Cerebellar nuclear complex (tissue), 1 donor: Measurements from ENCODE around the gene KSR1.
"Not testable (repeated sequence)": the region's sequence is repeated elsewhere in the genome, so short reads cannot be mapped to it uniquely, and the experiment has no call there.

Experiments used
- DNase-seq, 2 experiments: peaks; one replicate each; lab custom pipeline; 2025; lab: John Stamatoyannopoulos, UW

KSR1 gene

DNA sequence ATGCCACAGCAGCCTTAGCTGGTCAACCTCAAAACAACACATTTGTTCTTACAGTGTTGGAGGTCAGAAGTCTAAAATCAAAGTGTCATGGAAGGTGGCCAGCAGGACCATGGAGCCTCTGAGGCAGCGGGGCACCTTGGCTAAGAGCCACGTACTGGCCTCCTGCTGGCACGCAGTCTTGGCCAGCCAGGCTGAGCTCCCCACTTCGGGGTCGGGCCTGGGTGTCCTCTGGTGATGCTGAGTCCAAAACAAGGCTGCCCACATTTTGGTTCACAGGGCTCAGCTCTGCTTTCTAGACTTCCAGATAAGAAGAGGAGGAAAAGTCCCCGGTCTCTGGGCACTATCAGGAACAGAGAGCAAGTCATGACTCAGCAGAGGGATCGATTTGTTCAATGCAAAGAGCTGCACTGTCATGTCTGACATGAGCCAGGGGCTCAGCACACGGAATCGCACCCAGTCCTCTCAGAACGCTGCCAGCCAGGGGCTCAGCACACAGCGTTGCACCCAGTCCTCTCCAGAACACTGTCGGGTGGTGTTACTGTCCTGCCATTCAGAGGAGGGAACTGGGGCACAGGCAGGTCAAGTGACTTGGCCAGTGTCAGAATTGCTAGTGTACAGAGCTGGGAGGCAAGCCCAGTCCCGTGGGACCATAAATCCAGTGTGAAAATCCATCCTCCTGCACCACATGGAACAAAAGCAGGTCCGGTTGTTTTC is 177.2 kb downstream of the KSR1 start:
- no peak for DNase-seq

DNA sequence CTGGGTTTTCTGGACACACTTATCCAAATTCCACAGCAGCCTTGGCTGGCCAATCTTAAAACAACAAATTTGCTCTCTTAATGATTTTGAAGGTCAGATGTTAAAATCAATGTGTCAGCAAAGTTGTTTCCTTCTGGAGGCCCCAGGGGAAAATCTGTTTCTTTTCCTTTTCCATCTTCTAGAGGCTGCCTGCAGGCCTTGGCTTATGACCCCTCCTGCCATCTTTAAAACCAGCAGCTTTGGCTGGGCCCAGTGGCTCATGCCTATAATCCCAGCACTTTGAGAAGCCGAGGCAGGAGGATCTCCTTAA is 177.7 kb downstream of the KSR1 start:
- DNase-seq, result no peak

DNA sequence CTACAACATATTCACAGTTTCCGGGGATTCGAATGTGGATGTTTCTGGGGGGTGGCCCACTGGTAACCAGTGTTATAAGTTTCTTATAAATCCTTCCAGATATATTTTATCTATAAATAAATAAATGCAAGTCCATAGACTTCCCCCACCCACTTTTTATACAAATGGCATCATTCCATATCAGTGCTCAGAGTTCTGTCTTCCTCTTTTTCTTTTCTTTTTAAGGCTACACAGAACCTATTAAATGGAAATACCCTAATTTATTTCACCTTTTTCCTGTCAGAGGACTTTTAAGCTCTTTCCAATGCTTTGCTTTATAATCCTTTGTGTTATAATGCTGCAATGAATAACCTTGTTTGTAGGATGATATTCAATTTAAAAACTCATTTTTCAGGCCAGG is 178.5 kb downstream of the KSR1 start:
- DNase-seq, result no peak

- no peak for DNase-seq
Measured at GRCh38 chr17:27635275-27635823, 179.1 kb downstream of the KSR1 start.

GRCh38 chr17:27636005-27636520 is 179.8 kb downstream of the KSR1 start:
- DNase-seq, result not testable (repeated sequence)

- DNase-seq, result not testable (repeated sequence)
Measured at GRCh38 chr17:27637818-27638217, 181.6 kb downstream of the KSR1 start.

DNA sequence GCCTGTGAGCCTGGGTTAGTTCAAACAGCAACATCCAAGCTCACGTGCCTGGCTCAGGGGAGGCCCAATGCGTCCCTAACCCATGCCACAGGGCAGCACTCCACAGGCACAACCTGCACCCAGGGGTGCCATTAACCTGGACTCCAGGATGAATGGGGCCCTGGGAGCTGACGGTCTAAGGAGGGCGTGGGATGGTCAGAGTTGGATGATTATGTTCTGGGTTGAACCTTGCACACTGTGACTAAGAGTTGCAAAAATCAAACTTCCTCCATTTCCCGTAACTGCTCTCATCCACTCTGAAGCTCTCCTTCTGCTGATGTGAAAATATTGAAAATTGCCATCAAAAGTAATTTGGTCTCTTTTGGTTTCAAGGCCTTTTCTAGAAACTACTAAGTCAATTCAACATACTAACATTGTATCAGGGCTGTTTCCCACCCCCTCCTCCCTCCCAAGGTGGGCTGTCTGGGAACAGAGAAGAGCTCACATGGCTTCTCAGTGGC is 182.2 kb downstream of the KSR1 start:
- DNase-seq, result not testable (repeated sequence)

DNA sequence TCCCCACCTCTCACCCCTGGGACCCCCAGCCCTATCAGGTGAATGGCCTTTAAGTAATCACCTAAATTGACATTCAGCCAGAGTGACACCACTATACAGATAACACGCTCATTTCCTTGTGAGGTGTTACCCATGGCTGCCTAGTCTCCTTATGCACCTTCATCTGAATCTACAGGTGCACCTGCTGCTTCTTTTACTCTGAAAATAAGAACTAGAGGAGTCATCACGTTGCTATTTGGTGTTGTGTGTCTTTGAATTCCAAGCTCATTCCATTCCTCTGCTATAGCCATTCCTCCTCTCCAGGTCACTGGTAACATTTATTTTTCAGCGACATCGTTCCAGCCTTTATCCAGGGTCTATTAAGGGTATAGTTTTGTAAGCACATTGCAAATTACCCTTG is 184.5 kb downstream of the KSR1 start:
- no peak for DNase-seq

- DNase-seq, result no peak
Measured at GRCh38 chr17:27644586-27644985, 188.3 kb downstream of the KSR1 start.

- DNase-seq, result not testable (repeated sequence)
Measured at GRCh38 chr17:27645621-27646020, 189.4 kb downstream of the KSR1 start.

DNA sequence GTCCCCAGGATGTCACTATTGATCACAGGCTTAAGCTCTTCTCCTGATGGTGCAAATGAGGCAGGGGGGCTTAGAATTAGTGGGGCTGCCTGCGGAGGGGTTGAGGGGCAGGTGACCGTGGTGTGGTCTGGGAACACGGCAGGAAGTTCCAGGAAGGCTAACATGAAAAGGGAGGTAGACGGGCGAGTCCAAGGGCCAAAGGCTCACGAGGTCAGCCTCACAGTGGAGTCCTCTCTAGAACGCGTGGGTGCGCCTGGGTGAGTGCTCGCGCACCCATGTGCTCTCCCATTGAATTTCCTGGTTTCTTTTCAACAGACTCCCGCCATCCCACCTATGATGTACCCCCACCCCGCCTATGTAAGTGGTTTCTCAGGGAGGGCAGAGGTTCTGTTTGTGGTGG is 190.0 kb downstream of the KSR1 start:
- no peak for DNase-seq

DNA sequence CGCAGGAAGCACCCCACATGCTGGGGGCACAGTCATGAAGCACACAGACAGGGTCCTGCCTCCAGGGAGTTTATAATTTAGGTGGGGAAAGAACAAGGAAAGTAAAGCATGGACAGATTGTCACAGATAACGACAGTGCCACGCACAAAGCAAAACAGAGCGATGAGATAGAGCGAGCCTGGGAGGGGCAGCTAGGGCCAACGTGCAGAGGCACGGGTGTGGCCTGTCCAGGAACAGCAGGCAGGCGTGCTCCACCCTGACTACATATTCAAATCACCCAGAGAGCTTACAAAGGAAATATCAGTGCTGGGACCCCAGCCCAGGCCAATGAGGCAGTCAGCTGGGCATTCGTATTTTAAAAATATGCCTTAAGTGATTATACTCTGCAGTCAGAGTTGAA is 191.5 kb downstream of the KSR1 start:
- DNase-seq, result no peak

GRCh38 chr17:27649111-27649571 is 192.9 kb downstream of the KSR1 start:
- DNase-seq, result not testable (repeated sequence)

DNA sequence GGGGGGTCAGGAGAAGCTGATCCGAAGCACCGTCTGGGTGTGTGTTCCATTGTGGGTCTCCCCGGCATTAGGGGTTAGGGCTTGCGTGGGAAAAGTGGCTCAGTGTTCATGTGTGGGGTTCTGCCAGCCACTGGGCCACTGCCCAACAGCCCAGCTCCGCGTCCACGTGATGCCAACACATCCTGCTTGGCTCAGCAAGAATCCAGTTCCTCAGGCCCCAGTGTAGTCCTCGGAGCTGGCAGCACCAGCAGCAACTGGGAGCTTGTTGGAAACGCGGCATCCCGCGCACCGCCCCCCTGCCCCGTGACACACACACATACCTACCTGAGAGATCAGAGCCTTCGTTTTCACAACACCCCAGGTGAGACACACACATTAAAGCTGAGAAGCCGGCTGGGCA is 193.7 kb downstream of the KSR1 start:
- DNase-seq, result no peak

GRCh38 chr17:27650836-27651235 is 194.6 kb downstream of the KSR1 start:
- DNase-seq, result no peak

DNA sequence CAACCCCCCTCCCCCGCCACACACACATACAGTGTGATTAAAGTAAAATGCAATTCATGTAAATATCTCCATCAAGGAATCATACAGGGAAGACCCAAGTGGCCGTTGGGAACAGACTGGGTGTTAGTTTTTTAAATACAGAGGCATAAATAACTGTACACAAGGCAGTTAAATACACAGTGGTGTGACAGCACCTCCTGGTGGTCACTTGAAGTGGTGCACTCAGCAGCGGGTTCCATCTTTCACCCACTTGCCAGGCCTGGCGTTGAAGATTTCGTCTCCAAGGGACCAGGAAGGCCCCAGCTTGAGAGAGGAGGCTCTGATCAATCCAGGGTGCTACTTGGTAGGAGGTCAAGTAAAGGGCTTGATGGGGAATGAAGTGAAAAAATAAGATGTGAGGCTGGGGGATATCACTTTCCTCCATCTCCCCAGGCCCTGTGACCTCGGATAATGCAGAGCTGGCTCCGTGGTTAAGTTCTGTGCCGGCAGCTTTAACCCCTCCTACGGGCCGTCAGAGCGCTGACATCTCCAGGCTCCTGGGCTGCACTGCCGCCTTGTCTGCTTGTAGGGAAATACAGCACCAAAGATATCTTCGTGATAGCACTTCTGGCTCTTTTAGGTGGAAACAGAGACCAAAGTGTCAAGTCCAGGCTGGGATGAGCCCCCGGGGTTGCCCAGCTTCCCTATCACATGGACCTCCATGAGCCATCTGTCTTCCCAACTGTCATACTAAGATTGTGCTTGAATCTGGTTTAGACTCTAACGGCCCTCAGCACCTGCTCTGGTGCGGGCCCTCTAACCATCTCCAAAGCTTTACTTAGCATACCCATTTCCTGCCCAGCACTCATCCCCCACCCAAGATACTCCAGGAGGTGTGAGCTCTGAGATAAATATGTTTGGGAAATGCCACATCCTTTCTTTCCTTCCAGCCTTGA is 195.4 kb downstream of the KSR1 start:
- no peak for DNase-seq

- not testable (repeated sequence) for DNase-seq
Measured at GRCh38 chr17:27653449-27653971, 197.3 kb downstream of the KSR1 start.

DNA sequence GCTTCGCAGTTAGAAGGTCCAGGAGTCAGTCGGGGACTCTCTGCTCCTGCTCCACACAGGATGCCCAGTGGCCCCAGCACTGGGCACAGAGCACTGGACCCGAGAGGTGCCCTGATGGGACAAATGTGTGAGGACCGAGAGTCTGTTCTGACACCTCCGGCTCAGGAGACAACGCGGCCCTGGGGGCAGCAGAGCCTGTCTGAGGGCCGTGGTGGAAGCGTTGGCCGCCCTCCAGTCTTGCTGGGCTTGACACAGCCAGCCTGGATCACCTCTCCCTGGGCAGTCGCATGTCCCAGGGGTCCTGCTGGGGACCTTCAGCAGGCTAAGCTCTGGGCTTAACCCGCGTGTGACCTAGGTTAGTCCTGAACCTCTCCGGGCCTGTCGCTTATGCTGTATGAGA is 197.9 kb downstream of the KSR1 start:
- DNase-seq, result no peak

DNA sequence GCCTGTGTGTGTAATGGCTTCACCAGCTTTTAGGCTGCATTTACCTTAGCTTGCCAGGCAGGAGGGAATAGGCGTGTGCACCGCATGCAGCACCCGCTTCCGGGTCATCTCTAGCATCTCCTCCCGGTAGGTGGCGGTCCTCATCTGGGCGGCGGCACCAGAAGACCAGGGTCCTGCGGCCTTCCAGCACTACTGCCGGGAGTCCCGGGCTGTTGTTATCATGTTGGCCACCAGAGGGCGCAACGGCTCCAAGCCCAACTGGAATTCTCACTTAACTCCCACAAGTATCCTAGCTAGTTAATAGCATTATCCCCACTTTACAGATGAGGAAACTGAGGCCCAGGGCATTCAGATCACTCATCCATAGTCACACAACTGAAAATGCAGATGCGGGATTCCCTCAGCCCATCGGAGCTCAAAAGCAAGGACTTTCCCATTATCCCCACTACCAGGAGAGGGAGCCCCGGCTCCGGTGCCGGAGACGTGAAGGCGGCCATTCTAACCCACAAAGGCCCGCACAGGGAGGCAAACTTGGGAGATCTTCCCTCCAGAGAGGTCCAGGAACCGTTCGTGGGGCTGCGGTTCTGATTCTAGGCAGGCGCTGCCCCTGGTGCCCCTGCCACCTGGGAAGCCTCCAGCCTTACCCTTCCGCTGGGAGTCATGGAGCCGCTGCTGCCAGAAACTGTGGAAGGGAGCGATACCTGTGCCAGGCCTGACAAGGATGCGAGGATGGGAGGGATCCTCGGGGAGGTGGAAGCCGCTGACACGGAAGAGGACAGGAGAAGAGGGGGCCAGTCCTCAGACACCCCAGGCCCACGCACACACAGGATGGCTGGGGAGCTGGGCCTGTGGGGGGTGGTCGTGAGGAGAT is 198.6 kb downstream of the KSR1 start:
- no peak for DNase-seq

DNA sequence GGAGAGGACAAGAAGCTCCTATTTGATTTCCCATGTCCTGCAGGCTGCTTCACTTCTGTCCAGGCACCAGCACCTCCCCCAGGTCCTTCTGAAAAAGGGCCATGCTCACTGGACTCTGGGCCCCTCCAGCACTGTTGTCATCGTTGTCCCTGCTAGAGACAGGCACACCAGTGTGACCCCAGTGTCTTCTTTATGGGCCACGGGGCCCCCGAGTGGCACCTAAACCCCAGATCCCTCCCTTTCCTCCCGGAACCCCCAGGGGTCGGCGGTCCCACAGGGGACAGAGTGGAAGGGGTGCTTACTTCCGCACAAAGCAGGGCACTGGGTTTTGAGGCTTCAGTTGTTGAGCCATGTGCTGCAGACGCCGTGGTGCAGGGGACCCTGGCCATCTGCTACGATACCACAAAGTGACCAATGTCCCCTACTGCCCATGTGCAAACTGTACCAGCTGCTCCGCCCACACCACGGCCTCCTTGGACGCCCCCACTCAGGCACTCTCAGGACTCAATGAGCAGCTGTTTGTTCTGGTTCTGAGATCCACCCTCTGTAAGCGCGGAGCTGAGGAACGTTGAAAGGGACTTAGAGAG is 199.4 kb downstream of the KSR1 start:
- not testable (repeated sequence) for DNase-seq

DNA sequence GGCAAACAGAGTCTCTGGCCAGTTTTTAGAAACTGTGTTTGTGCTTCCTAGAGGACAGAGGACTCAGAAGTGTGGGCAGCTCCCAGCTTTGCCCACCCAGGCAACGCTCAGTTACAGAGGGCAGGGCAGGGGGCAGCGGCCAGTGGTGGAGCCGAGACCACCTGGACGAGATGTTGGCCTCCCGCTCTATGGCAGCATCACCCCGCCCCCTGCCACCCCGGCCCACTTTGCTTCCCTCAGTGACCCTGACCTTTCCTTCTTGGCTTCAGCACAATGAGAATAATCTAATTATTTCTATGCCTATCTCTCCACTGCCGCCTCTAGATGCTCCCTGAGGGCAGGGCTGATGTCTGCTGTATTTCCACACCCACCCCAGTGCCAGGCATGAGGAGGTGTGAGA is 200.4 kb downstream of the KSR1 start:
- not testable (repeated sequence) for DNase-seq
